GM18868 (cell line): ENCODE data around the gene CDK10.

ENCODE experiments used
- ATAC-seq: cut with Tn5 transposase; IDR thresholded peaks from one replicate; pipeline ENCODE4 v1.9.1; 2021; ENCODE audit warnings: mild to moderate bottlenecking, moderate library complexity; ENCODE audit not compliant: unreplicated experiment

The CDK10 gene

DNA sequence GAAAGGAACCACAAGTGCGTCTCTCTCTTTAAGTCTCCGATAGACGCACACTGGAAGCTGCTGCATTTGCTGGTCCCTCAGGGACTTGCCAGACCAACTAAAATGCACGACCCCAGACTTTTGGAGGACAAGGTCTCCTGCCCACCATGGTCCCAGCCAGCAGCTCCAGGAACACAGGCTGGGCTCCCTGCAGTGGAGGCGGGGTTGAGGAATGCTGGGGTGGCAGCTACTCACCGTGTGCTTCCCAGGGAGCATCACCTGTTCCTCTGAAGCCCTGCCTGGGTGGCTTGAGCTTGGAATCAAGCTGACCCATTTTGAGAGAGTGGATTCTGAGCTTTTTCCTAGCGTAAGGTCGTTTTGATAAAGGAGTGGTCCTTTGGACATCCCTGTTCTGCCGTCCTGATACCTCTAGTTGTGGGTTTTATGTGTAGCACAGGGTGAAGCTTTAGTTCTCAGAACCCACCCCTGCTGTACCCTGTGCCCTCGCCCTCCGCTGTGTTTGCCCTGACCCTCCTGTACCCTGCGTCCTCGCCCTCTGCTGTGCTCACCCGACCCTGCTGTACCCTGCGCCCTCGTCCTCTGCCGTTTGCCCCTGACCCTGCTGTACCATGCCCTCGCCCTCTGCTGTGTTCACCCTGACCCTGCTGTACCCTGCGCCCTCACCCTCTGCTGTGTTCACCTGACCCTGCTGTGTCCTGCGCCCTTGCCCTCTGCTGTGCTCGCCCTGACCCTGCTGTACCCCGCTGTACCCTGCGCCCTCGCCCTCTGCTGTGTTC lies 45.8 kb downstream of the CDK10 start:
- no peak for ATAC-seq

DNA sequence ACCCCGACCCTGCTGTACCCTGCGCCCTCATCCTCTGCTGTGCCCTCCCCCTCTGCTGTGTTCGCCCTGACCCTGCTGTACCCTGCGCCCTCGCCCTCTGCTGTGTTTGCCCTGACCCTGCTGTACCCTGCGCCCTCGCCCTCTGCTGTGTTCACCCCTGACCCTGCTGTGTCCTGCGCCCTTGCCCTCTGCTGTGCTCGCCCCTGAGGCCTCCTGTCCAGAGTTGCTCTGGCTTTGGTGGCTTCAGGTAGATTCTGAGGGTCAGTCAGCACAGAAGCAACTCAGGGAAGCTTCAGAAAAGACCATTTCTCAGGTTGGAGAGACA lies 46.4 kb downstream of the CDK10 start:
- no peak for ATAC-seq

DNA sequence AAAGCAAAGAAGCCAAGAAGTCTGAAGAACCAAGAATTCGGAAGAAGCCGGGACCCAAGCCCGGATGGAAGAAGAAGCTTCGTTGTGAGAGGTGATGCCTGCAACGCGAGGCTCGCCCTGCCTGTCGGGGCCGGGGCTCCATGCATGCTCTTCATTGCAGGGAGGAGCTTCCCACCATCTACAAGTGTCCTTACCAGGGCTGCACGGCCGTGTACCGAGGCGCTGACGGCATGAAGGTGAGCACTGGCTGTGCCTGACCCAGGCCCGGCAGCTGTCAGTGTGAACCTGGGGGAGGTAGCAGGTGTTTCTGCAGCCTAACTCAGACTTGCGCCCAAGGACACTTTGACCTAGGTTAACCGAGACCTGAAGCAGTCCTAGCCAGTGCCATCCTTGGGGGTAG lies 46.8 kb downstream of the CDK10 start:
- no peak for ATAC-seq

DNA sequence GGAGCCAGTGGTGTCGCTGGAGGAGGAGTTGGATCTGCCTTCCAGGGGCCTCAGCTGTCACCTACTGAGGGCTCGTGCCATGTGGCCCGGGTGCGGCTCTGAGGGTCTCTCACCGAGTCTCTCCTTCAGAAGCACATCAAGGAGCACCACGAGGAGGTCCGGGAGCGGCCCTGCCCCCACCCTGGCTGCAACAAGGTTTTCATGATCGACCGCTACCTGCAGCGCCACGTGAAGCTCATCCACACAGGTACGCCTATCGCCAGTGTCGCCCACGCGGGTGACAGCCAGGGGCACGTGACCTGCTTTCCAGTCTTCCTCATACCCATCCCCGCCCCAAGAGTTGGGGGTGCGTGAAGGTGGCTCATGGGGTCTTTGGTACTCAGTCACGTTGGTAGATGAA lies 47.3 kb downstream of the CDK10 start:
- ATAC-seq = no peak

DNA sequence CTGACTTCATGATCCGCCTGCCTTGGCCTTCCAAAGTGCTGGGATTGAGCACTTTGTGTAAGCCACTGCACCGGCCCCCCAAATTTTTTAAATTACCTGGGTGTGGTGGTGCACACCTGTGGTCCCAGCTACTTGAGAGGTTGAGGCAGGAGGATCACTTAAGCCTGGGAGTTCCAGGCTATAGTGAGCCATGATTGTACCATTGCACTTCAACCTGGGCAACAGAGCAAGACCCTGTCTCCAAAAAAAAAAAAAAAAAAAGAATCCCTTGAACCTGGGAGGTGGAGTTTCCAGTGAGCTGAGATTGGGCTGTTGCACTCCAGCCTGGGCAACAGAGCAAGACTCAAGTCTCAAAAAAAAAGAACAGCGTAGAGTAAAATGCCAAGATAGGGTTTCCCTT lies 50.1 kb downstream of the CDK10 start:
- no peak for ATAC-seq

DNA sequence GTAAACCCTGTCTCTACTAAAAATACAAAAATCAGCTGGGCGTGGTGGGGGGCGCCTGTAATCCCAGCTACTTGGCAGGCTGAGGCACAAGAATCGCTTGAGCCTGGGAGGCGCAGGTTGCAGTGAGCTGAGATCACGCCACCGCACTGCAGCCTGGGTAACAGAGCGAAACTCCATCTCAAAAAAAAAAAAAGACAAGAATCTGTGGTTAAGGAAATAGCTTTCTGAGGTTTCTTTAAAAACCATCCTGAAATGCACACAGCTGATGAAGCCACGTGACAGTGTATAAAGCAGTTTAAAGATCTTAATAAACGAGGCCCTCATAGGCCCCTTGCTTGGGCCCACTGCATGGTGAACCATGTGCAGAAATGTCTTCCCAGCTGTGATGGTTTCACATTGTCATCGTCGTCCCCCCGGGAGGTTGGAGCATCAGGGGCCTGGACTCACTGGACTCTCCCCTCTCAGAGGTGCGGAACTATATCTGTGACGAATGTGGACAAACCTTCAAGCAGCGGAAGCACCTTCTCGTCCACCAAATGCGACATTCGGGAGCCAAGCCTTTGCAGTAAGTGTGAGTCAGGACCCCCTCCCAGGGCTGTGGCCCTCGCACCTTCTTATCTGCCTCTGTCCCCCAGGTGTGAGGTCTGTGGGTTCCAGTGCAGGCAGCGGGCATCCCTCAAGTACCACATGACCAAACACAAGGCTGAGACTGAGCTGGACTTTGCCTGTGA lies 51.0 kb downstream of the CDK10 start:
- no peak for ATAC-seq

DNA sequence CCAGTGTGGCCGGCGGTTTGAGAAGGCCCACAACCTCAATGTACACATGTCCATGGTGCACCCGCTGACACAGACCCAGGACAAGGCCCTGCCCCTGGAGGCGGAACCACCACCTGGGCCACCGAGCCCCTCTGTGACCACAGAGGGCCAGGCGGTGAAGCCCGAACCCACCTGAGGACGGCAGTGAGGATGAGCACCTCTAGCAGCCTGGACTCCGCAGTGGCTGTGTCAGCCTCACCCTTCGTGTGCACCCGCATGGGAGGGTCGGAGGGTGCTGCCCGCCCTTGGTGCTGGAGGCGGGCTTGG lies 51.5 kb downstream of the CDK10 start:
- no peak for ATAC-seq

DNA sequence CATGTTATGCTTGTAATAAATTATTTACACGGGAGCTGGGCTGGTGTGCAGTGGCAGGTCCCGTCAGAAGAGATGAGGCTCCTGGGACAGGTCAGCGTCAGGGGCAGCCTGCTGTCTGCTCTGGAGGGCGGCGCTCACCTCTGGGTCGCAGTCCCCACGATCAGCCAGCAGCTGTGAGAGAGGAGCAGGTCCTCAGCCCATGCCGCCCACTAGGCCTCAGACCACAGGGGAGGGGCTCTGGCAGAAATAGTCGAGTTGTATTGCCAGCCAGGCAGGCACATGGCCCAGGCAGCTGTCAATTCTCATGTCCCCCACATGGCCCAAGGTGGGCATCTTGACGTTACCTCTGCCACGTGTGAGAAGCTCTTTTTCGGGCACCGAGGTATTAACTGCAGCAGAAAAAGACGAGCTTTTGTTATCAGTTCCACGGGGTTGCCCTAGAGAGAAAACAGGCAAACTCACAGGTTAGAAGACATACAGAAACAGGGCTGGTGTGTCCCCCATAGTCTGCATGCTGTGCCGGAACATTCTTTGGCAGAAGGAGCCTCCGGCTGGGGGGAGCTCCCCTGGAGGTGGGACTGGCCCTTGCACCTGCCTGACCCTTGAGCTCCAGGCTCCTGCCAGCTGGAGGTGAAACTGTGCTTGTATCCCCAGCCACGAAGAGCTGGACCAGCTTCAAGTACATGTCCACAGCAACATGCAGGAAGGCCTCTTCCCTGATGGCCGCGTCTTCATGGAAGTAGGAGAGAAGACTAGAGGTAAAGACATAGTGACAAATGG lies 52.2 kb downstream of the CDK10 start:
- no peak for ATAC-seq

DNA sequence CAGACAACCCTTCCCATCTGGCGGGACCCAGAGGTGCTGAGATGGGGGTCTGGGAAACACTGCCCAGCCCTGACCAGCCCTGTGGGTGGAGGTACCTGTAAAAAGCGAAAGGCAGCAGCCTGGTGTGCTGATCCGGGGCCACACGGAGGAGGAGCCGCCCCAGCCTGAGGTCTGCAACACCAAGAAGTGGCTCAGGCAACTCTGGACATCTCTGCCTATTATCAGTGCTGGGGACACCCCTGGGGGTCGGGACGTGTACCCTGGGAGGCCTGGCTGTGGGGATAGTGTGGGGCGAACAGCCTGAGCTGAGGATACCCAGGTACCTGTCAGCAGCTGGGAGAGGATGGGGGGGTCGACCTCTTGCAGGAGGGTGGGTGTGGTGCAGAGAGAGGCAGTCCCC lies 52.9 kb downstream of the CDK10 start:
- ATAC-seq = no peak

DNA sequence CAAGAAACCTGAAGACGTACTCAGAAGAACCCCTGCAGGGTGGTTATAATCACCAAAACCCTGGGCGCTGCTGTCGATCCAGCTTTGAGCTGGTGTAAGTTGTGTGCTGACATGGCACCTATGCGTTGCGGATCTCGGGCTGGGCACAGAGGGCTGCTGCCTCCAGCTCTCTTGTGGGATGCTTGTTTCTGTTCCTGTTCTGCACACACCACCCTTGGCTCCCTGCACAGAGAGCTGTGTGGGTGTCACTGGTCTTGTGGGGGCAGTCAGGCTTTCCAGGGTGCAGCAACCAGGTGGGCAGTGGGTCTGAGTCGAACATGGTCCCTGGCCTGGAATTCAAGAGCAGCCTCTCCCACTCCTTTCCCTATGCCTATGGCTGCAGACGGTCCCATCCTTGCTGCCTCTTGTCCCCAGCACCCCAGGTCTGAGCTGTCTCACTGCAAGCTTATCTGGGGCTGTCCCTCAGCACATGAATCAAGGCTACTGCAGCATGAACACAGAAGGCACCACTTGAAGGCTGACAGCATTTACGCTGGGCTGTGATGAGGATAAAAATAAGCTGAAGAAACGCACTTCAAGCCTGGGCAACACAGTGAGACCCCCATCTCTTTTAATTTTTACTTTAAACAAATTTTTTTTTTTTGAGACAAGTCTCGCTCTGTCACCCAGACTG lies 55.0 kb downstream of the CDK10 start:
- no peak for ATAC-seq

DNA sequence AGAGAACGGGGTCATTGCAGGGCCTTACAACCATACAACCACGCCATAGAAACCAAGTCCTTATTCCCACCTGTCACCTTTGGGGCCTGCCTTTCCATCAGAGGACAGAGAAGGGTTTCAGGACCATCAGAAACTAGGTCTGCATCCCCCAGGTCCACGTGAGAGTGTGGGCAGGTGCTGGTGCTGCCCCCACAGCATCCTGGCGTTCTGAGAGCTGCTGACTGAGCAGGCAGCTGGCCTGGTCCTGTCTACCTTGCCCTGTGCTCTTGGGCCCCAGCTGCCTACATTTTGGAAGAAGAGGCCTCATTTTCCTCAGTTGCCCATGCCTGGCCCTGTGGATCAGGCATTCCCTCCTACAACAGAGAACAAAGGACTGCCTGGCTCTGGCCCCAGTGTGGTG lies 56.5 kb downstream of the CDK10 start:
- ATAC-seq = no peak

DNA sequence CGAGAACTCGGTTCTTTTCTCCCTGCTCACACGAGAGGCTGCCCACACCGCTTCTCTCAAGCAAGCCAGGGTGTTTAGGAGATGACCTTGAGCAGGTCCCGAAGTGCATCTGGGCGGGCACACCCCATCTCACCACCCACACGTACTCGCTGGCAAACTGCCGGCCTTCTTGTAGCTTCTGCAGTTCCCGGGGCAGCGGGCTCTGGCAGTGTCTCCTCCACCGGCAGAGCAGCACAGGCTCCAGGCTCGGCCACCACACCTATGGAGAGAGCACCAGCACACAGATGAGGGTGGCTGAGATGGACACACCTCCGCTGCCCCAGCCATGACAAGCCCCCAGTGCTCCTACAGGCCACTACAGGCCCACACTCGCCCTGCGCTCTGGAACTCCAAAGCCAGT lies 58.3 kb downstream of the CDK10 start:
- no peak for ATAC-seq
